H1 (cell line): Measurements from ENCODE around the gene SRSF2. TPM values are rescaled to one million over a fixed set of nuclear protein-coding genes. Genes with fewer than 3 reads are reported as not detected.

Source experiments
- CTCF ChIA-PET: fragments of 300-600 bp; sonication (Branson Sonifier 250); formaldehyde crosslinking; loops from one replicate; lab custom pipeline; 2021; ENCODE audit not compliant: partially characterized antibody; lab: Charles Lee
- POLR2A ChIA-PET: fragments of 300-600 bp; sonication (Branson Sonifier 250); formaldehyde crosslinking; loops from one replicate; lab custom pipeline; 2021; ENCODE audit warnings: inconsistent platforms; ENCODE audit not compliant: partially characterized antibody; lab: Charles Lee
- DNase-seq, 2 experiments: peaks; one replicate each; pipeline versions ENCODE4 v3.0.0 to v3.0.0-alpha.2; 2010 to 2022; ENCODE audit warnings: low spot score in 2 of 2, low read depth in 1 of 2, mixed read lengths in 1 of 2
- FAIRE-seq: peaks from 2 replicates; lab custom pipeline; 2011; peaks lifted over from hg19 to GRCh38; lab: Jason Lieb, UNC
- H2AFZ ChIP-seq: 2 replicates; pipeline ENCODE4 v1.8.1; 2012; ENCODE audit warnings: low read length, inconsistent platforms
- H2AK5ac ChIP-seq: 2 replicates; pipeline ENCODE4 v1.6.1; 2013; ENCODE audit warnings: low read depth, low read length
- H2BK120ac ChIP-seq: replicated peaks from 2 replicates; pipeline ENCODE3; 2013; ENCODE audit warnings: low read depth, low read length, inconsistent platforms
- H2BK12ac ChIP-seq: 2 replicates; pipeline ENCODE4 v1.6.1; 2013; ENCODE audit warnings: low read depth, low read length
- H2BK15ac ChIP-seq: 2 replicates; pipeline ENCODE4 v1.6.1; 2013; ENCODE audit warnings: low read length
- H2BK20ac ChIP-seq: 2 replicates; pipeline ENCODE4 v1.6.1; 2013; ENCODE audit warnings: low read length
- H2BK5ac ChIP-seq: 2 replicates; pipeline ENCODE4 v1.6.1; 2013; ENCODE audit warnings: low read depth, low read length
- H3K14ac ChIP-seq: 2 replicates; pipeline ENCODE4 v1.6.1; 2013; ENCODE audit warnings: inconsistent platforms; ENCODE audit not compliant: insufficient read length
- H3K18ac ChIP-seq: 2 replicates; pipeline ENCODE4 v1.6.1; 2013; ENCODE audit warnings: low read length; ENCODE audit errors: extremely low read depth
- H3K23ac ChIP-seq: 2 replicates; pipeline ENCODE4 v1.6.1; 2013; ENCODE audit warnings: inconsistent platforms; ENCODE audit not compliant: insufficient read length
- H3K23me2 ChIP-seq: 2 replicates; pipeline ENCODE4 v1.6.1; 2013; ENCODE audit warnings: low read depth, low read length
- H3K27ac ChIP-seq: 2 replicates; pipeline ENCODE4 v1.6.1; 2011; ENCODE audit warnings: low read depth, low read length, inconsistent platforms
- H3K27me3 ChIP-seq, 4 experiments: replicated peaks in 1 of 4; 1 replicate in 1 of 4; 2 replicates in 3 of 4; pipeline versions ENCODE4 v1.6.1 to v1.8.1; 2011 to 2013; ENCODE audit warnings: low read length in 3 of 4, mild to moderate bottlenecking in 3 of 4, inconsistent platforms in 2 of 4, mixed read lengths in 2 of 4, moderate library complexity in 1 of 4; ENCODE audit not compliant: control insufficient read depth in 3 of 4, insufficient read depth in 3 of 4; ENCODE audit errors: extremely low read depth in 1 of 4
- H3K36me3 ChIP-seq, 4 experiments: 2 replicates each; pipeline versions ENCODE4 v1.6.1 to v1.8.1; 2011 to 2013; ENCODE audit warnings: mild to moderate bottlenecking in 4 of 4, low read length in 3 of 4, moderate library complexity in 2 of 4, control low read depth in 1 of 4, inconsistent platforms in 1 of 4; ENCODE audit not compliant: insufficient read depth in 4 of 4, control insufficient read depth in 2 of 4
- H3K4ac ChIP-seq: replicated peaks from 2 replicates; pipeline ENCODE3; 2013; ENCODE audit warnings: low read length, low read depth, mixed read lengths, inconsistent platforms; ENCODE audit not compliant: insufficient read length
- H3K4me1 ChIP-seq, 4 experiments: replicated peaks in 1 of 4; 1 replicate in 1 of 4; 2 replicates in 3 of 4; pipeline versions ENCODE4 v1.6.1 to v1.8.1; 2011 to 2013; ENCODE audit warnings: low read length in 3 of 4, inconsistent platforms in 2 of 4, mixed read lengths in 1 of 4; ENCODE audit not compliant: insufficient read depth in 4 of 4, control insufficient read depth in 3 of 4
- H3K4me2 ChIP-seq, 2 experiments: 2 replicates each; pipeline versions ENCODE4 v1.6.1 to v1.8.1; 2011 to 2013; ENCODE audit warnings: low read depth in 2 of 2, low read length in 2 of 2, control low read depth in 1 of 2, inconsistent platforms in 1 of 2, mild to moderate bottlenecking in 1 of 2; ENCODE audit not compliant: insufficient read depth in 1 of 2
- H3K4me3 ChIP-seq, 4 experiments: fragments of 200-600, 300-600 bp in 1 of 4; sonication (generic), shearing (Covaris generic), sonication (Bioruptor Twin) in 1 of 4; 2 replicates each; pipeline versions ENCODE4 v1.5.1 to v1.8.1; 2011 to 2016; ENCODE audit warnings: low read length in 4 of 4, low read depth in 3 of 4, control low read depth in 2 of 4, inconsistent platforms in 2 of 4, mild to moderate bottlenecking in 2 of 4, mixed read lengths in 1 of 4, moderate library complexity in 1 of 4; ENCODE audit not compliant: insufficient read depth in 2 of 4; ENCODE audit errors: extremely low read depth in 1 of 4
- H3K56ac ChIP-seq: replicated peaks from 2 replicates; pipeline ENCODE3; 2013; ENCODE audit warnings: low read depth, mild to moderate bottlenecking, mixed read lengths, low read length, inconsistent platforms; ENCODE audit not compliant: insufficient read length
- H3K79me1 ChIP-seq: 2 replicates; pipeline ENCODE4 v1.6.1; 2013; ENCODE audit warnings: low read depth, low read length, control low read depth
- H3K79me2 ChIP-seq, 2 experiments: 2 replicates each; pipeline versions ENCODE4 v1.6.1 to v1.8.1; 2012 to 2013; ENCODE audit warnings: low read length in 2 of 2, mild to moderate bottlenecking in 2 of 2, inconsistent platforms in 1 of 2; ENCODE audit not compliant: insufficient read depth in 2 of 2, control insufficient read depth in 1 of 2
- H3K9ac ChIP-seq, 4 experiments: replicated peaks in 1 of 4; 1 replicate in 1 of 4; 2 replicates in 3 of 4; pipeline versions ENCODE4 v1.6.1 to v1.8.1; 2011 to 2013; ENCODE audit warnings: low read depth in 3 of 4, low read length in 3 of 4, control low read depth in 2 of 4, mild to moderate bottlenecking in 2 of 4, moderate library complexity in 2 of 4, inconsistent platforms in 1 of 4; ENCODE audit errors: extremely low read depth in 1 of 4
- H3K9me3 ChIP-seq, 2 experiments: 2 replicates each; pipeline versions ENCODE4 v1.6.1 to v1.8.1; 2012 to 2013; ENCODE audit warnings: mild to moderate bottlenecking in 2 of 2, moderate library complexity in 2 of 2, control low read depth in 1 of 2, inconsistent platforms in 1 of 2, low read depth in 1 of 2, low read length in 1 of 2, mixed read lengths in 1 of 2; ENCODE audit not compliant: insufficient read depth in 2 of 2
- H4K20me1 ChIP-seq, 2 experiments: replicated peaks in 1 of 2; 2 replicates each; pipeline versions ENCODE3 to v1.8.1; 2011 to 2013; ENCODE audit warnings: inconsistent platforms in 2 of 2, low read length in 2 of 2, mild to moderate bottlenecking in 1 of 2; ENCODE audit not compliant: insufficient read depth in 2 of 2, control insufficient read depth in 1 of 2
- H4K5ac ChIP-seq: 2 replicates; pipeline ENCODE4 v1.6.1; 2013; ENCODE audit warnings: low read length, low read depth, mixed read lengths, inconsistent platforms; ENCODE audit not compliant: insufficient read length
- H4K8ac ChIP-seq: 2 replicates; pipeline ENCODE4 v1.8.0; 2013; ENCODE audit warnings: mild to moderate bottlenecking, moderate library complexity, low read length, inconsistent platforms; ENCODE audit not compliant: insufficient read depth; ENCODE audit errors: extremely low read depth
- H4K91ac ChIP-seq: replicated peaks from 2 replicates; pipeline ENCODE3; 2013; ENCODE audit warnings: low read length, mixed read lengths, inconsistent platforms; ENCODE audit not compliant: insufficient read length
- CEBPB ChIP-seq: IDR thresholded peaks from 2 replicates; pipeline ENCODE4 v1.6.1; 2012; ENCODE audit warnings: low read depth, low read length
- CTCF ChIP-seq, 3 experiments: IDR thresholded peaks; 1 replicate in 2 of 3; 2 replicates in 1 of 3; pipeline versions ENCODE4 v1.5.1 to v1.6.1; 2011; ENCODE audit warnings: low read length in 3 of 3, mild to moderate bottlenecking in 3 of 3, inconsistent platforms in 2 of 3, low read depth in 1 of 3, moderate library complexity in 1 of 3; ENCODE audit not compliant: insufficient read depth in 1 of 3; ENCODE audit errors: control extremely low read depth in 1 of 3
- RAD21 ChIP-seq, 2 experiments: IDR thresholded peaks in 1 of 2; conservative IDR thresholded peaks in 1 of 2; 2 replicates each; pipeline ENCODE4 v1.6.1; 2011; ENCODE audit warnings: low read depth in 2 of 2, low read length in 2 of 2, improper control_type of control experiment in 1 of 2, inconsistent platforms in 1 of 2, mild to moderate bottlenecking in 1 of 2, moderate library complexity in 1 of 2
- WGBS, 2 experiments: shearing (Covaris generic) in 1 of 2; methylation state at CpG; one replicate each; pipeline versions ENCODE4 v1.1.6 to v1.1.7; 2013 to 2015; ENCODE audit warnings: low lambda C conversion rate in 2 of 2, mixed read lengths in 2 of 2, inconsistent platforms in 1 of 2, low coverage in 1 of 2, missing lambda C conversion rate in 1 of 2; ENCODE audit not compliant: insufficient replicate concordance in 2 of 2, insufficient coverage in 1 of 2, insufficient read length in 1 of 2; ENCODE audit errors: extremely low coverage in 1 of 2, missing lambda C conversion rate in 1 of 2; 5-methylcytosine and 5-hydroxymethylcytosine counted together
- polyA plus RNA-seq, 7 experiments: library from polyadenylated mRNA; depleted of rRNA in 3 of 7; stranded (reverse) in 5 of 7; unstranded in 2 of 7; fragments of >200 nt in 5 of 7; fragments of 200-250 nt in 2 of 7; gene quantifications; 1 replicate in 5 of 7; 2 replicates in 1 of 7; 4 replicates in 1 of 7; pipeline versions ENCODE4 v1.2.1 to v1.2.3, GENCODE V29; 2011 to 2013; ENCODE audit warnings: missing spikeins in 2 of 7, mixed read lengths in 2 of 7
- total RNA-seq: library from RNA; stranded (reverse); fragmentation: NEBNext Ultra II Directional; extraction: Animal tissue kit (Norgen Biotek cat#: 25700); gene quantifications from 2 replicates; pipeline ENCODE4 v1.2.1, GENCODE V29; 2021

SRSF2 gene
- total and polyA plus RNA-seq, 2 of the 8 experiments (the other 6 are each of a cell fraction or from before 2014, with no cell fraction given) = 397 to 401 TPM

- H3K4me1 ChIP-seq = no peaks in the 10 kb centered on the region
- ChIA-PET POLR2A (interaction anchor here (1.0 kb wide), 1 partner anchor 48 kb away, joined by 5 read pairs; no protein-coding TSS in a partner anchor), CTCF (interaction anchor here (0.6 to 1.6 kb wide), 12 partner anchors 12 to 619 kb away, joined by 3 to 6 read pairs (median 4); partner anchors contain the start of gene METTL23)
- H3K27ac ChIP-seq = no peak overlapping the region
- no peak overlapping the region for H3K4me3 ChIP-seq
- no peak overlapping the region for H3K4ac ChIP-seq
- DNase-seq = no peak
- no peak overlapping the region for H2BK12ac ChIP-seq
- no peak overlapping the region for H3K56ac ChIP-seq
- no peak overlapping the region for H4K8ac ChIP-seq
- no peak overlapping the region for H4K91ac ChIP-seq
- H3K27me3 ChIP-seq = no peaks in the 10 kb centered on the region
- H4K20me1 ChIP-seq = no peaks in the 10 kb centered on the region
- H3K79me1 ChIP-seq = no peaks in the 10 kb centered on the region
- H2AFZ ChIP-seq = no peak overlapping the region
- H2BK5ac ChIP-seq = no peak overlapping the region
- H3K14ac ChIP-seq = no peak overlapping the region
- no peak overlapping the region for H2BK20ac ChIP-seq
- no peak overlapping the region for H3K4me2 ChIP-seq
- WGBS, 2 experiments = 85% methylated on average over 12 of the region's 12 CpGs; no CpG with 5 or more reads in 1 of the 2 experiments
- FAIRE-seq = no peak
- H2BK120ac ChIP-seq = no peak overlapping the region
- no peaks in the 10 kb centered on the region for H3K23me2 ChIP-seq
- no peaks in the 10 kb centered on the region for H3K79me2 ChIP-seq
- no peak overlapping the region for H2AK5ac ChIP-seq
- no peak overlapping the region for H2BK15ac ChIP-seq
- H3K9me3 ChIP-seq = no peaks in the 10 kb centered on the region
- peak in 1 of 2 experiments; percentile 18; a peak in 1 of 4 replicates for TF ChIP-seq RAD21 (IDR thresholded peaks at IDR 0.05 in 1 of 2, conservative IDR thresholded peaks at IDR 0.05 in 1 of 2; ENCODE audit: low read depth in 2 of 2, low read length in 2 of 2)
- TF ChIP-seq CEBPB = no peak
- peak in 1 of 3 experiments; percentile 12; a peak in 1 of 4 replicates for TF ChIP-seq CTCF (IDR thresholded peaks at IDR 0.05; ENCODE audit: control extremely low read depth in 1 of 3, insufficient read depth in 1 of 3, low read depth in 1 of 3, low read length in 3 of 3)
- no peak overlapping the region for H3K23ac ChIP-seq
- H3K18ac ChIP-seq = no peak overlapping the region
- no peak overlapping the region for H3K9ac ChIP-seq
- peaks cover 0 to 6% (median 1%) of the 10 kb centered on the region in 4 experiments; a peak in 3 of 8 replicates for H3K36me3 ChIP-seq
- H4K5ac ChIP-seq = no peak overlapping the region
Measured at GRCh38 chr17:76781056-76781982, 44.2 kb upstream of the SRSF2 start.
